Measurements from ENCODE around the gene SORD. TPM values are rescaled to one million over a fixed set of nuclear protein-coding genes. Genes with fewer than 3 reads are reported as not detected.
"Not testable (repeated sequence)": the region's sequence is repeated elsewhere in the genome, so short reads cannot be mapped to it uniquely, and the experiment has no call there.

The SORD gene
- total RNA-seq, 1 donor from 2014 or later, result 1.6 TPM

DNA sequence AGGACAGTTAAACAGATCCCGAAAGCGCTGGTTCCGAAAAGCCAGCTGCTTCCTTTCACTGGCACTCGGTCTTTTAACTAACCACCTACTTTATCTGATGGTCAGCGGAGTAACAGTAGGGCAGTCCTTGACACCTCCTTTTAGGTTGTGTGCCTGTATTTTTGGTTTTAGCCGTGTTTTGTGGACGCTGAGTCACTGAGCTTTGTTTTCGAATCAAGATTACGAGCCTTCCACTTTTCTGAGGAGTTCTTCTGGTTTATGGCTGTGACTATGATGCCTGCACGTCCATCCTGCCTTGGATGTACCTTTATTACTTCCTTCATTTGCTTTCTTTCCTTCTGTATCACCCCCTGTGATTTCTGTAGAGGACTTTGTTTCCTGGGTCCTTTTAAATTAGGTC is 59.4 kb downstream of the SORD start:
- not testable (repeated sequence) for H3K36me3 ChIP-seq (ENCODE audit: control insufficient read depth in 3 of 3, insufficient read depth in 3 of 3, low read length in 3 of 3); H3K27me3 ChIP-seq (ENCODE audit: control insufficient read depth in 3 of 3, insufficient read depth in 3 of 3, low read length in 3 of 3); H3K9ac ChIP-seq (ENCODE audit: low read depth in 1 of 3, low read length in 3 of 3); H3K27ac ChIP-seq (ENCODE audit: low read depth, low read length); H3K4me3 ChIP-seq (ENCODE audit: low read length in 3 of 3); H3K4me1 ChIP-seq (ENCODE audit: control insufficient read depth in 3 of 3, insufficient read depth in 3 of 3, low read length in 3 of 3); H3K9me3 ChIP-seq (ENCODE audit: control insufficient read depth in 3 of 3, low read length in 3 of 3)

DNA sequence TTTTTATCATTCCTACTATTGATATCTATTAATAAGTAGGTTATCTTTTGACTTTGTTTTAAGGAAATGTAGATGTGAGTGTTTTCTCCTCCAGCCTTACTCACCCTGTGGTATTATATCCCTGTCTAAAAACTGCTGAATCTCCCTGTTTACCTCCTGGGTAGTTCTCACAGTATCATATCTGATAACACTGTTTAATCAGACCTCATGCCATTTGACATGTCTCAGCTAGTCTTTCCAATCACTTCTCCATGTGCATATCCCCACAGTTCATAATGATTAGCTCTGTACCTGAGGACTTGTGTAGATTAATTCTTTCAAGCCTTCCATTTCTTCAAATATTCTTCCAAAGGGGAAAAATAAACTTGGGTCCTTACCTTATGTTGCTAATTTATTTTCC is 60.2 kb downstream of the SORD start:
- Histone ChIP-seq H3K36me3 (ENCODE audit: control insufficient read depth in 3 of 3, insufficient read depth in 3 of 3, low read length in 3 of 3) (no peaks in the 10 kb centered on the region), H3K27ac (ENCODE audit: low read depth, low read length) (no peak overlapping the region), H3K9ac (ENCODE audit: low read depth in 1 of 3, low read length in 3 of 3) (no peak overlapping the region), H3K4me3 (ENCODE audit: low read length in 3 of 3) (no peak overlapping the region), H3K4me1 (ENCODE audit: control insufficient read depth in 3 of 3, insufficient read depth in 3 of 3, low read length in 3 of 3) (no peaks in the 10 kb centered on the region), H3K9me3 (ENCODE audit: control insufficient read depth in 3 of 3, low read length in 3 of 3) (no peaks in the 10 kb centered on the region), H3K27me3 (ENCODE audit: control insufficient read depth in 3 of 3, insufficient read depth in 3 of 3, low read length in 3 of 3) (peaks cover 0 to 5% (median 0%) of the 10 kb centered on the region in 3 donors)

DNA sequence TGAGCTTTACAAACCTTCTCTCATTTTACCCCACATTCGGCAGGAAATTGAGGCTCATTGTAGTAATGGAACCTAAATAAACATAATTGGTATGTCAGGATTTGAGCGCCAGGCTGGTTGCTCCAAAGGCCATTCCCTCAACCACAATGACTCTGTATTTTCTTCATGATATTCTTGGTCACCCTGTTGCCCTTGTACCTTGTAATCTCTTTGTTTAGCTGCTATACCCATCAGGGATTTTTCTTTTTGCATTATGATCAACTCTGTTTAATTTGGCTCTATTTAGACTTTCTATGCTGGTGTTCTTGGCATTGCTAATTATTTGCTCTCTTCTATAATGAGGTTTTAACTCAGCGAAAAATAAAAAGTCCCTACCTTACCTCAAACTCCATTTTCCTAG is 61.2 kb downstream of the SORD start:
- Histone ChIP-seq H3K9me3 (ENCODE audit: control insufficient read depth in 3 of 3, low read length in 3 of 3) (no peaks in the 10 kb centered on the region), H3K4me1 (ENCODE audit: control insufficient read depth in 3 of 3, insufficient read depth in 3 of 3, low read length in 3 of 3) (no peaks in the 10 kb centered on the region), H3K4me3 (ENCODE audit: low read length in 3 of 3) (no peak overlapping the region), H3K36me3 (ENCODE audit: control insufficient read depth in 3 of 3, insufficient read depth in 3 of 3, low read length in 3 of 3) (no peaks in the 10 kb centered on the region), H3K9ac (ENCODE audit: low read depth in 1 of 3, low read length in 3 of 3) (no peak overlapping the region), H3K27ac (ENCODE audit: low read depth, low read length) (no peak overlapping the region), H3K27me3 (ENCODE audit: control insufficient read depth in 3 of 3, insufficient read depth in 3 of 3, low read length in 3 of 3) (peaks cover 0 to 5% (median 0%) of the 10 kb centered on the region in 3 donors)

DNA sequence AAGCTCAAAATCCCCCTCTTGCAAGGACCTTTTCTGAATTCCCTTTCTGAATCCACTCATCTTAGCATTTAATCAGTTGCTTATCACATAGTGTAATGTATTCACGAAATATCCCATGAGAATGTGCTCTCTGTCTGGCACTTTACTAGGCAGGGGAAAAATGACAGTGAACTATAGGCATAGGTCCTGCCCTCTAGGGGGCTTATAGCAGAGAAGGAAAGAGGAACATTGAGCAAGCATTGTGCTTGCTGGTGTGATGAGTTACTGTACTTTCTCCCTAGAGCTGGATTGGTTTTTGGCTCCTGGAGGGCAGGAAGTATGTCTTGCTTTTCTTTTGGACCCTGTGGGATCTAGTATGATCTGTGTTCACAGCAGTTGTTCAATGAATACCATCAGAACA is 64.5 kb downstream of the SORD start:
- Histone ChIP-seq H3K4me1 (ENCODE audit: control insufficient read depth in 3 of 3, insufficient read depth in 3 of 3, low read length in 3 of 3) (peaks cover 0 to 3% (median 0%) of the 10 kb centered on the region in 3 donors), H3K36me3 (ENCODE audit: control insufficient read depth in 3 of 3, insufficient read depth in 3 of 3, low read length in 3 of 3) (no peaks in the 10 kb centered on the region), H3K27me3 (ENCODE audit: control insufficient read depth in 3 of 3, insufficient read depth in 3 of 3, low read length in 3 of 3) (peaks cover 0 to 5% (median 2%) of the 10 kb centered on the region in 3 donors), H3K4me3 (ENCODE audit: low read length in 3 of 3) (no peak overlapping the region), H3K27ac (ENCODE audit: low read depth, low read length) (no peak overlapping the region), H3K9me3 (ENCODE audit: control insufficient read depth in 3 of 3, low read length in 3 of 3) (no peaks in the 10 kb centered on the region), H3K9ac (ENCODE audit: low read depth in 1 of 3, low read length in 3 of 3) (no peak overlapping the region)

DNA sequence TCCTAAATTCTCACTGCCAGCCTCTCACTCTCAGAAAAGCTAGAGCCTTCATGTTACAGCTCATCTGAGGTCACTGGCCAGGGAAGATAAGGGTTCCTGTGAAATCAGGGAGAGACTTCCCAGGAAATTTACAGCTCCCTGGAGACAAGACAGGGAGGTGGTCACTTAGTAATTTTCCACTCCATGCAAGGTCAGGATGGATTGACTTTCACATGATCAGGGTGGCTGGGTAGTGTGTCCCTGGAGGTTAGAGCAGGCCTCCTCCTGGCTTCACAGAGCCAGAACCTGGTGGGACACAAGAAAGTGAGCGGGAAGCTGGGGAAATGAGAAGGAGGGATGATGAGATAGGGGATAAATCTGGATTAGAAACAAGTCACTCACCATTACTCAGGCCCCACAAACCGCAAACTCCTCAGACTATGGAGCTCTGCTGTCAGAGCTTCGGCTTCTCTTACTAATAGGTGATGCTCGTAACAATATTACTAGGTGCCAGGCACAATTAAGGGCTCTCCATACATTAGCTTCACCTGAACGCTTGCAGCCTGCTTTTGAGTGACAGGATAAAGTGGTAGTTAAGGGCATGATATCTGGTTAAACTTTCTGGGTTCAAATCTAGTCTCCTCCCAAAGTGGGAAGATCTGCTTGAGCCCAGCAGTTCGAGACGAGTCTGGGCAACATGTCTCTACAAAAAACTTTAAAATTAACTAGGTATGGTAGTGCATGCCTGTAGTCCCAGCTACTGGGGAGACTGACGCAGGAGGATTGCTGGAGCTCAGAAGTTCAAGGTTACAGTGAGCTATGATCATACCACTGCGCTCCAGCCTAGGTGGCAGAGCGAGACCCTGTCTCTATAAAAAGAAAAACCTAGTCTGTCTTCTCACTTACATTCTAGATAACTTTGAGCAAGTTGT is 66.1 kb downstream of the SORD start:
- Histone ChIP-seq H3K27ac (ENCODE audit: low read depth, low read length) (no peak overlapping the region), H3K4me1 (ENCODE audit: control insufficient read depth in 3 of 3, insufficient read depth in 3 of 3, low read length in 3 of 3) (peaks cover 0 to 3% (median 0%) of the 10 kb centered on the region in 3 donors), H3K9me3 (ENCODE audit: control insufficient read depth in 3 of 3, low read length in 3 of 3) (no peaks in the 10 kb centered on the region), H3K4me3 (ENCODE audit: low read length in 3 of 3) (no peak overlapping the region), H3K9ac (ENCODE audit: low read depth in 1 of 3, low read length in 3 of 3) (no peak overlapping the region), H3K27me3 (ENCODE audit: control insufficient read depth in 3 of 3, insufficient read depth in 3 of 3, low read length in 3 of 3) (peaks cover 0 to 5% (median 2%) of the 10 kb centered on the region in 3 donors), H3K36me3 (ENCODE audit: control insufficient read depth in 3 of 3, insufficient read depth in 3 of 3, low read length in 3 of 3) (no peaks in the 10 kb centered on the region)

DNA sequence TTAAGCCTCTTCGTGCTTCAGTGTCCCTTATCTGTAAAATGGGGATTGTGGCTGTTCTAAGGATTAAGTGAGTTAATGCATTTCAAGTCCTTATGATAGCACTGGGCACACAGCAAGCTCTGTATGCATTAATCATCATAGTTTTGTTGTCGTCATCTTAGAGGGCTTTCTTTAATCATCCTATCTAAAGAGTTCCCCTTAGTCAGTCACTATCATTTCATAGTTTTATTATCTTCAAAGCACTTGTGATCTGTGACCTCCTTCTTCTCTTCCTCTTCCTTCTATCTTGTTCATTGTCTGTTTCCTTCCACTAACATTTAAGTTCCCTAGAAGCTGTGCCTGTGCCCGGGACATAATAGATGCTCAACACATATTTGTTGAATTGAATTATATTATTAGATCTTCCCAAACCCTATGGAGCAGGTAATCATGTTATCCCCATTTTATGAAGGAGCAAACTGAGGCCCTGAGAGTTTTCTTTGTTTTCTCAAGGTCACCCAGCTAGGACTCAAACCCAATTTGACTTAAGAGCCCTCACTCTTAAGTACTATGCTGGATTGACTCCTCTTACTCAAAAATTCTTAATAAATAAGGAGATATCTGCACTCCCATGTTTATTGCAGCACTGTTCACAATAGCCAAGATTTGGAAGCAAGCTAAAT is 66.8 kb downstream of the SORD start:
- no peak overlapping the region for H3K4me3 ChIP-seq (ENCODE audit: low read length in 3 of 3)
- H3K9me3 ChIP-seq (ENCODE audit: control insufficient read depth in 3 of 3, low read length in 3 of 3), result no peaks in the 10 kb centered on the region
- peaks cover 0 to 3% (median 0%) of the 10 kb centered on the region in 3 donors for H3K4me1 ChIP-seq (ENCODE audit: control insufficient read depth in 3 of 3, insufficient read depth in 3 of 3, low read length in 3 of 3)
- H3K27ac ChIP-seq (ENCODE audit: low read depth, low read length), result no peak overlapping the region
- no peaks in the 10 kb centered on the region for H3K36me3 ChIP-seq (ENCODE audit: control insufficient read depth in 3 of 3, insufficient read depth in 3 of 3, low read length in 3 of 3)
- H3K27me3 ChIP-seq (ENCODE audit: control insufficient read depth in 3 of 3, insufficient read depth in 3 of 3, low read length in 3 of 3), result peaks cover 0 to 3% (median 2%) of the 10 kb centered on the region in 3 donors
- H3K9ac ChIP-seq (ENCODE audit: low read depth in 1 of 3, low read length in 3 of 3), result no peak overlapping the region

DNA sequence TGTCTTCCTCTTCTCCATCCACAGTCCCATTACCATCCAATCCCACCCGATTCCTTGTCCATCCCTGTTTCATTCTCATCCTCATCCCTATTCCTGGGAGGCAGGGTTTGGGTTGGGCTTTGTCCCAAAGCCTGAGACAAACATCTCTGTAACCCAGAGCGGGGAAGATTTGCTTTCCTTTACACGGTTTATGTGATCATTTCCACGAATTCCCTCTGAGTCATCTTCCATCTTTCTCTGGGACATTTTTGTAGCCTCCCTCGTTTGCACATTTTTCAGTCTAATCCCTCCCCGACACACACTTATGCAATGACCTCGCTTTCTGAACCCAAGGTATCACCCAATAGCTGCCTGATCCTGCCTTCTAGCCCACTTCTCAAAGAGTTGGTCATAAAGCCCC is 68.2 kb downstream of the SORD start:
- Histone ChIP-seq H3K9ac (ENCODE audit: low read depth in 1 of 3, low read length in 3 of 3) (no peak overlapping the region), H3K9me3 (ENCODE audit: control insufficient read depth in 3 of 3, low read length in 3 of 3) (no peaks in the 10 kb centered on the region), H3K4me1 (ENCODE audit: control insufficient read depth in 3 of 3, insufficient read depth in 3 of 3, low read length in 3 of 3) (peaks cover 0 to 3% (median 0%) of the 10 kb centered on the region in 3 donors), H3K27me3 (ENCODE audit: control insufficient read depth in 3 of 3, insufficient read depth in 3 of 3, low read length in 3 of 3) (peaks cover 0 to 3% (median 2%) of the 10 kb centered on the region in 3 donors), H3K4me3 (ENCODE audit: low read length in 3 of 3) (no peak overlapping the region), H3K27ac (ENCODE audit: low read depth, low read length) (no peak overlapping the region), H3K36me3 (ENCODE audit: control insufficient read depth in 3 of 3, insufficient read depth in 3 of 3, low read length in 3 of 3) (no peaks in the 10 kb centered on the region)

DNA sequence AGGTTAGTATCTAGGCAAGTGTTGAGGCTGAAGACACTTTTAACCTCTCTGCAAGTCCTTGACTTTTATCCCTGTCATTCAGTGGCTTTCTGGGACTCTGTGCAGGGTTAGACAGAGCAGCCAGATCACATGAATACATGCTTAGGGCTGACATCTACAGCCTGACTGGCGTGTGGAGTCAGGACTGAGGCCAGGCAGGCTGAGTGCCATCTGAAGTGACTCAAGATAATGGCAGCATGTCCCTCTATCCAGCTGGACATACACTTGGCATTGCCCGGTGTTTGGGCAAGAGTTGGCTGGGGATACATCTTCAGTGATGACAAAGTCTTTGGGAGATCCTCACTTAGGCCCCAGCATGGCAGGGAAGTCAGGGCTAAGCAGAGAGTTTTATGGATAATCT is 68.6 kb downstream of the SORD start:
- H3K36me3 ChIP-seq (ENCODE audit: control insufficient read depth in 3 of 3, insufficient read depth in 3 of 3, low read length in 3 of 3), result no peaks in the 10 kb centered on the region
- peaks cover 0 to 3% (median 2%) of the 10 kb centered on the region in 3 donors for H3K27me3 ChIP-seq (ENCODE audit: control insufficient read depth in 3 of 3, insufficient read depth in 3 of 3, low read length in 3 of 3)
- no peak overlapping the region for H3K9ac ChIP-seq (ENCODE audit: low read depth in 1 of 3, low read length in 3 of 3)
- H3K9me3 ChIP-seq (ENCODE audit: control insufficient read depth in 3 of 3, low read length in 3 of 3), result no peaks in the 10 kb centered on the region
- no peak overlapping the region for H3K27ac ChIP-seq (ENCODE audit: low read depth, low read length)
- no peak overlapping the region for H3K4me3 ChIP-seq (ENCODE audit: low read length in 3 of 3)
- peaks cover 0 to 3% (median 0%) of the 10 kb centered on the region in 3 donors for H3K4me1 ChIP-seq (ENCODE audit: control insufficient read depth in 3 of 3, insufficient read depth in 3 of 3, low read length in 3 of 3)

DNA sequence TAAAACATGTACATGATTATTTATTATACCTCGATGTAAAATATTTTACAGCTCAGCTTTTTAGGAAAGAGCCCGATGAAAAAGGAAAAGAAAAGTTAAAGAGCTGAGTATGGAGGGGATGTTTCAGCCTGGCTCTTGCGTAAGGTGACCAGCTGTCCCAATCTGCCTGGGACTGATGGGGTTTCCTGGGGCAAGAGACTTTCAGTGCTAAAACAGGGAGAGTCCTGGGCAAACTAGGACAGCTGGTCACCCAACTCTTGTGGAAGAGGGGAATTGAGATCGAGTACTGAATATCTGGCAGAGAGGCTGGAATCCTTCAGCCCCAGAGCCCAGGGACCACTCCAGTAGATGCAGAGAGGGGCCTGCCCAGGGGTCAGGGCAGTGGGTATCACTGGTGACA is 70.0 kb downstream of the SORD start:
- H3K9ac ChIP-seq (ENCODE audit: low read depth in 1 of 3, low read length in 3 of 3), result no peak overlapping the region
- no peak overlapping the region for H3K4me3 ChIP-seq (ENCODE audit: low read length in 3 of 3)
- no peaks in the 10 kb centered on the region for H3K9me3 ChIP-seq (ENCODE audit: control insufficient read depth in 3 of 3, low read length in 3 of 3)
- peaks cover 0 to 3% (median 0%) of the 10 kb centered on the region in 3 donors for H3K4me1 ChIP-seq (ENCODE audit: control insufficient read depth in 3 of 3, insufficient read depth in 3 of 3, low read length in 3 of 3)
- H3K36me3 ChIP-seq (ENCODE audit: control insufficient read depth in 3 of 3, insufficient read depth in 3 of 3, low read length in 3 of 3), result no peaks in the 10 kb centered on the region
- no peak overlapping the region for H3K27ac ChIP-seq (ENCODE audit: low read depth, low read length)
- peaks cover 0 to 2% (median 0%) of the 10 kb centered on the region in 3 donors for H3K27me3 ChIP-seq (ENCODE audit: control insufficient read depth in 3 of 3, insufficient read depth in 3 of 3, low read length in 3 of 3)

Data from skeletal muscle tissue (tissue), 4 donors.